ENCODE data around the gene EHMT2. TPM values are rescaled to one million over a fixed set of nuclear protein-coding genes. Genes with fewer than 3 reads are reported as not detected.
"Not testable (repeated sequence)": the region's sequence is repeated elsewhere in the genome, so short reads cannot be mapped to it uniquely, and the experiment has no call there.

Gene EHMT2
- total RNA-seq, 4 donors from 2014 or later, result 13.8 to 72.4 (median 66.2) TPM

GRCh38 chr6:31858707-31859106, 38.8 kb downstream of the EHMT2 start:
- H3K4me3 ChIP-seq, result no peak overlapping the region
- TF ChIP-seq POLR2A (IDR thresholded peaks at IDR 0.05) (no peak), CTCF (IDR thresholded peaks at IDR 0.05) (no peak)

GRCh38 chr6:31857774-31858173, 39.7 kb downstream of the EHMT2 start:
- not testable (repeated sequence) for H3K4me1 ChIP-seq

More at GRCh38 chr6:31858707-31859106, 38.8 kb downstream of the EHMT2 start:
- intact Hi-C loops (cut with DNase I; ENCODE audit: low total_unique reads), result no loop called here
- H3K27ac ChIP-seq, result no peak overlapping the region
- H3K9me3 ChIP-seq, result no peaks in the 10 kb centered on the region
- no peaks in the 10 kb centered on the region for H3K27me3 ChIP-seq
- peaks cover 0 to 4% of the 10 kb centered on the region in 2 donors for H3K4me1 ChIP-seq
- no peaks in the 10 kb centered on the region for H3K36me3 ChIP-seq
- no peak for DNase-seq

GRCh38 chr6:31851980-31852718, 45.3 kb downstream of the EHMT2 start:
- H3K4me1 ChIP-seq; DNase-seq; H3K36me3 ChIP-seq; H3K27ac ChIP-seq; H3K4me3 ChIP-seq; intact Hi-C loops (cut with DNase I; ENCODE audit: low total_unique reads); H3K27me3 ChIP-seq; H3K9me3 ChIP-seq: not testable (repeated sequence)

More at GRCh38 chr6:31857774-31858173, 39.7 kb downstream of the EHMT2 start:
- intact Hi-C loops (cut with DNase I; ENCODE audit: low total_unique reads); H3K36me3 ChIP-seq; H3K27ac ChIP-seq; H3K4me3 ChIP-seq; H3K9me3 ChIP-seq; DNase-seq; H3K27me3 ChIP-seq: not testable (repeated sequence)

GRCh38 chr6:31851485-31851832, 46.0 kb downstream of the EHMT2 start:
- Histone ChIP-seq H3K27ac (no peak overlapping the region), H3K9me3 (no peaks in the 10 kb centered on the region), H3K4me3 (no peak overlapping the region), H3K36me3 (no peaks in the 10 kb centered on the region), H3K4me1 (no peaks in the 10 kb centered on the region), H3K27me3 (no peaks in the 10 kb centered on the region)
- intact Hi-C loops (cut with DNase I; ENCODE audit: low total_unique reads), result no loop called here
- no peak for DNase-seq
- no peak for TF ChIP-seq CTCF (IDR thresholded peaks at IDR 0.05)
- no peak for TF ChIP-seq POLR2A (IDR thresholded peaks at IDR 0.05)

GRCh38 chr6:31850765-31851484, 46.6 kb downstream of the EHMT2 start:
- Histone ChIP-seq H3K9me3 (no peaks in the 10 kb centered on the region), H3K4me1 (no peaks in the 10 kb centered on the region), H3K4me3 (no peak overlapping the region), H3K36me3 (no peaks in the 10 kb centered on the region), H3K27me3 (no peaks in the 10 kb centered on the region), H3K27ac (no peak overlapping the region)
- intact Hi-C loops (cut with DNase I; ENCODE audit: low total_unique reads), result no loop called here
- DNase-seq, result no peak
- no peak for TF ChIP-seq POLR2A (IDR thresholded peaks at IDR 0.05)
- TF ChIP-seq CTCF (IDR thresholded peaks at IDR 0.05), result no peak

GRCh38 chr6:31847276-31847978, 50.1 kb downstream of the EHMT2 start:
- H3K4me3 ChIP-seq, result no peak overlapping the region
- DNase-seq, result no peak
- no peaks in the 10 kb centered on the region for H3K9me3 ChIP-seq
- H3K4me1 ChIP-seq, result no peaks in the 10 kb centered on the region
- H3K27ac ChIP-seq, result no peak overlapping the region
- no peaks in the 10 kb centered on the region for H3K27me3 ChIP-seq
- intact Hi-C loops (cut with DNase I; ENCODE audit: low total_unique reads), result no loop called here
- H3K36me3 ChIP-seq, result no peaks in the 10 kb centered on the region
- no peak for TF ChIP-seq CTCF (IDR thresholded peaks at IDR 0.05)
- no peak for TF ChIP-seq POLR2A (IDR thresholded peaks at IDR 0.05)
